ENCODE data around the gene NCS1. TPM values are rescaled to one million over a fixed set of nuclear protein-coding genes. Genes with fewer than 3 reads are reported as not detected.

NCS1 gene
- polyA plus RNA-seq, 3 donors: 25.8 to 27.4 (median 26.6) TPM

DNA sequence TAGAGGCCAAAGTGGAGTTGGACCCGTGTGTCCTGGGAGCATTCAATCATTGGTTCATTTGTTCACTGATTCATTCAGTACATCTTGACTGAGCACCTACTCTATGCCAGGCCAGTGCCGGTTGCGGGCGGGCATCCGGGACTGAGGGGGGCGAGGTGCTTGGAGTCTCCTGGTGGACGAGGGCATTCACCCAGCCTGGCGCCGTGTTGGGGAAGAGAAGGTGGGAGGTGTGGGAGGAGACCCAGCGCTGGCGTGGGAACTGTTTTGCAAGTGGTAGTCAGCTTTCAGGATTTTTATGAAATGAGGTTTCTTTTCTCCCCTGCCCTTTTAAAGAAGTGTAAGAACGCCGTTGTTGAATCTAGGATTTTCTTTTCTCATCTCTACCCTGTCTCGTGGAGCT lies 37.2 kb downstream of the NCS1 start:
- DNase-seq (ENCODE audit: low read depth in 3 of 3, low spot score in 2 of 3): no peak

- no peak for DNase-seq (ENCODE audit: low read depth in 3 of 3, low spot score in 2 of 3)
These were observed 39.5 kb downstream of the NCS1 start for GRCh38 chr9:130211548-130212226.

GRCh38 chr9:130212543-130213297 lies 40.5 kb downstream of the NCS1 start:
- no peak for DNase-seq (ENCODE audit: low read depth in 3 of 3, low spot score in 2 of 3)

DNA sequence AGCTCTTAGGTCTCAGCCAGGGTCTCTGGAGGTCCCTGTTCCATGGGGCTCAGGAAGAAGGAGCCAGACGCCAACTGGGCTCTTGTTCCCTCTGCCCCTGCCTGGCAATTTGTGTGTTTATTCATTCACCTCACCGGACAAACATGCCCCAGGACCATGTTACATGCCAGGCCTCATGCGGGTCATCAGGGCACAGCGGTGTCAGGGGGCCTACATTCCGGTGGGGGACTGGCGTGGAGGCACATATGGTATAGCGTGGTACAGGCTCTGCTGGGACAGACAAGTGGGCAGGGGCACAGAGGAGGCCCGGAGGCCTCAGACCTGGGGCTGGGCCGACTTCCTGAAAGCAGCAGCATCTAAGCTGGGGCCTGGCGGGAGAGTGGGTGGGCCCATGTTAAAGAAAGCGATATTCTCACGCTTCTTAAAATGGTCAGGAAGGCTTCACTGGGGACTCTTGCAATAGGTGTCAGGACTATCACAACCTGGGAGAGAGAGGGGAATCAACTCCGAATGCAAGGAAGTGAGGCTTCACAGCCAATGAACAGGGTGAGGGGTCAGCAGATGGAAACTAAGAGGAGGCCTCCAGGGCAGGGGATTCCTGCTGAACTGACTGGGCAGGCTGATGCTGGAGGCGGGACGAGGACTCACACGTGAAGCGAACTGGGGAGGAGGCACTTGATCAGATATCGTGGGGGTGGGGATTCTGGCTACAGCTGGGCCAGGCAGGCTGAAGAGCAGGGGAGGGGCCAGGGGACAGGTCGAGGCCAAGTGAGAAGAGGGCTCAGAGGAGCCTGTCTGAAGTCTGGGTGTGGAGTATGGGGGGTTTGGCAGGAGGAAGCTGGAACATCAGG lies 41.9 kb downstream of the NCS1 start:
- DNase-seq (ENCODE audit: low read depth in 3 of 3, low spot score in 2 of 3): no peak

DNA sequence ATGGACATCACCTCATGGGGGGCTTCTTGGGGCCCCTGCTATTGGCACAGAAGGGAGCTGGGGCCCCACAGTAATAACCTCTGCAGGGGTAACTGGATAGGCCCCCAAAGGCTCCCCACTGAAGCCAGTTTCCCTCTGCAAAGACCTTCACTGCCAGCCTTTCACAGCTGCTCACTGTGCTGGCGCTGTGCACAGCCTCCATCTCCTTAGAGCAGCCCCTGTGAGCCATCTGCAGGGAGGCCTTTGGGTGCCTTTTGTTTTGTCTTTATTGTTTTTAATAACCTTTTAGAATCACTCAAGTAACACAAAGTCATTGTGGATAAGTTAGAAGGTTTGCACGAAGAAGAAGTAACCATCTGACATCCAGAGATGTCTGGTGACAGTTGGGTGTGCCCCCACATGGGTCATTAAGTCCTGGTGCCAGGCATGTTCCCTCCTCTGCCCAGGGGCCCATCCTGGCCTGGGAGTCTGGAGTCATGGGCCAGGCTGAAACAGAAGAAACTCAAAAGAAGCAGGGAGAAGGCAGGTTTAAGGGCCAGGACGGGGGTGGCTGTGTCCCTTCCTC lies 42.7 kb downstream of the NCS1 start:
- DNase-seq (ENCODE audit: low read depth in 3 of 3, low spot score in 2 of 3): no peak

- no peak for DNase-seq (ENCODE audit: low read depth in 3 of 3, low spot score in 2 of 3)
These were observed 43.3 kb downstream of the NCS1 start for GRCh38 chr9:130215341-130216119.

GRCh38 chr9:130217838-130218237 lies 45.6 kb downstream of the NCS1 start:
- no peak for DNase-seq (ENCODE audit: low read depth in 3 of 3, low spot score in 2 of 3)

- DNase-seq (ENCODE audit: low read depth in 3 of 3, low spot score in 2 of 3): no peak
These were observed 47.5 kb downstream of the NCS1 start for GRCh38 chr9:130219661-130220096.

- peak; percentile 70 to 82 (median 70) for DNase-seq (ENCODE audit: low read depth in 3 of 3, low spot score in 2 of 3)
These were observed 48.1 kb downstream of the NCS1 start for GRCh38 chr9:130220352-130220751.

- no peak for DNase-seq (ENCODE audit: low read depth in 3 of 3, low spot score in 2 of 3)
These were observed 50.6 kb downstream of the NCS1 start for GRCh38 chr9:130222833-130223232.

GRCh38 chr9:130225071-130225470 lies 52.9 kb downstream of the NCS1 start:
- DNase-seq (ENCODE audit: low read depth in 3 of 3, low spot score in 2 of 3): no peak

- no peak for DNase-seq (ENCODE audit: low read depth in 3 of 3, low spot score in 2 of 3)
These were observed 53.4 kb downstream of the NCS1 start for GRCh38 chr9:130225586-130225985.

DNA sequence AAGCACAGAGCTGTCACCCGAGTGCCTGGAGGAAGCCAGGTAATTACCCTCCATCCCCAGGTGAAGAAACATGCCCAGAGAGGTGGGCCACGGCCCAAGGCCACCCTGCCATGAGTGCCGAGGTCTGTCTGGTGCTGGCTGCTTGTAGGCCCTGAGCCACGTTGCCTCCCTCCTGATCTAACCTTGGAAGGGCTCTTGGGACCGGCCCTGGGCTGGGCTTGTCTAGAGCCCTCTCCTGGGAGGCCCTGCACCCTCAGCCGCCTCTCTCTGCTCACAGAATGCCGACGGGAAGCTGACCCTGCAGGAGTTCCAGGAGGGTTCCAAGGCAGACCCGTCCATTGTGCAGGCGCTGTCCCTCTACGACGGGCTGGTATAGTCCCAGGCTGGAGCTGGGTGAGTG lies 53.9 kb downstream of the NCS1 start:
- DNase-seq (ENCODE audit: low read depth in 3 of 3, low spot score in 2 of 3): no peak

GRCh38 chr9:130227833-130228232 lies 55.6 kb downstream of the NCS1 start:
- no peak for DNase-seq (ENCODE audit: low read depth in 3 of 3, low spot score in 2 of 3)

- no peak for DNase-seq (ENCODE audit: low read depth in 3 of 3, low spot score in 2 of 3)
These were observed 57.6 kb downstream of the NCS1 start for GRCh38 chr9:130229759-130230158.

- DNase-seq (ENCODE audit: low read depth in 3 of 3, low spot score in 2 of 3): no peak
These were observed 58.4 kb downstream of the NCS1 start for GRCh38 chr9:130230631-130231030.

DNA sequence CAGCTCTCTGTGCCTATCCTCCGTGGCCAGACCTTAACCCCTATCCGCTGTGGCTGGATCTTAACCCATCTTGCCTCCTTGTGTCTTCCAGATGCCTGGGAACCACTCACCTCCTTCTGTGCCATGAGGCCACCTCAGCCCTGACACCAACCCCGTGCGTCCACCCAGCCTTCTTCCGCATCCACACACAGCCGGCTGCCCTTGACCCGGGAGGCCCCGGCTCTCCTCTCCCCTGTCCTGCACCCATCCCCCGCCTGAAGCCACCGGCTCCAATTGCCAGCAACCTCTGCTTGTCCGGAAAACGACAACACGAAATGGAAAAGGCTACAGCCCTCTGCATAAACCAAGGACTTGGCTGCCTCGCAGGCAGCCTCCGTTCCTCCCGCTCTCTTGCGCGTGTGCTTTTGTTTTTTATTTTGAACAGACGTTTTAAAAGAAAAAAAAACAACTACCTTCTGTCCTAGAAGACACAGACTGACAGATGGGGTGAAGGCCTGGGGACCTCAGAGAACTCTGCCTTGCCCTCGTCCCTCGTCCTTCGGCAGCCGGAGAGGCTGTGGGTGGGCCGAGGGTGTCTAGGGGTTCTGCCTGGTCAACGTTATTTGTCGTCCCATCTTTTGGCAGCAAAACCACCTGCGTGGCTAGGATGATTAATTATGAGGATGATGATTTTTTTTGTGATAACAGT lies 60.8 kb downstream of the NCS1 start:
- DNase-seq (ENCODE audit: low read depth in 3 of 3, low spot score in 2 of 3): no peak

DNA sequence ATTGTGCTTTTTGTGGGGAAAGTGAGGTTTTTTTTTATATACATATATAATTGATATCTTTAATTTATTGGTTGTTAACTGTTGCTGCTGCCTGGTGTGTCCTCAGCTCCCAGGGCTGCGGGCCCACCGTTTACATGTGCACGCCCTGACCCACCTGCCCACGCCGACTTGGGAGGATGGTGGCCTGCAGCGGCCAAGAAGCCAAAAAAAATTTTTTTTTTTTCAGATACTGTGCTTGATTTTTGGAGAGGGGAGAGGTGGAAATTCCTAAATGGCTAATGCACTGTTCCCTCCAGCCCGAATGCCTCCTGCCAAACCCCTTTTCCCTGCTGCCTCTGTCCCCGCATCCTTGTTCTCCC lies 61.4 kb downstream of the NCS1 start:
- no peak for DNase-seq (ENCODE audit: low read depth in 3 of 3, low spot score in 2 of 3)

DNA sequence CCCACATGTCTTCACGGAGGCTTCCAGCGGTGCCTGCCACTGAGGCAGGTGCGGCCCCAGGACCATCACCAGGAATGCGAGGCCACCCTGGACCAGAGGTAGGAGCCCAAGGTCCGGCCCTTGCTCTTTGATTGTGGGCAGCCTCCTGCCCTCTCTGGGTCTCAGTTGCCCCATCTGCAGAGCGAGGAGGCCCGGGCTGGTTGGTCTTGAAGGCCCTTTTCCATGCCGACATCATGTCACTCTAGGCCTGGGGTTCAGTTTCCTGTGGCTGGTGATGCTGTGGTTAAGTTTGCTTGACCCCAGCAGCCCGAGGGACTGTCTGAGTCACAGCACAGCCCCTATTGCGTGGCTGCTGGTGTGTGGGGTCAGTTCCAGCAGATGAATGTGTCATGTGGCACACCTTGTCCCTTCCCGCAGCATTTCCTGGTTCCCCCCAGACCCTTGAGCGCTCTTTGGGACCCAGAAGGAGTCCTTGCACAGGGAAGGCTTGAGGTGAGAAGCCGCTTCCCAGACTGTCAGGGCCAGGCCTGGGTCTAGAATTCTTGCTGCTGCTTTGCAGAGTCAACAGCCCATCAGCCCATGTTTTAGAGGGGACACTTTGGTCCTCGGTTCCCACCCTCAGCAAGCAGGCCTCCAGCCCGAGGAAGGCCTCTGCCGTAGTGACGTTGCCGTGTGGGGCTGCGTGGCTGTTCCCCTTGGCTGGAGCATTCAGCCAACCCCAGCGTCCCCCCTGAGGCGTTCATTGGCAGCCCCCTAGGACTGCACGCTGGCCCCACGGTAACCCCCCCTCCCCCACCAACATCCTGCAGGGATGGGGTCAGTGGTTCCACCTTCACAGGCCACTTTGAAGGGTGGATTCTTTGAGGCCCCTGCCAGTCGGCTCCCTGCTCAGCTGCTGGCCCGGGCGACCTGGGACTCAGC lies 62.4 kb downstream of the NCS1 start:
- no peak for DNase-seq (ENCODE audit: low read depth in 3 of 3, low spot score in 2 of 3)

All from right renal cortex interstitium (tissue), 3 donors.